ENCODE measurements around the gene DDIAS.

DDIAS gene

DNA sequence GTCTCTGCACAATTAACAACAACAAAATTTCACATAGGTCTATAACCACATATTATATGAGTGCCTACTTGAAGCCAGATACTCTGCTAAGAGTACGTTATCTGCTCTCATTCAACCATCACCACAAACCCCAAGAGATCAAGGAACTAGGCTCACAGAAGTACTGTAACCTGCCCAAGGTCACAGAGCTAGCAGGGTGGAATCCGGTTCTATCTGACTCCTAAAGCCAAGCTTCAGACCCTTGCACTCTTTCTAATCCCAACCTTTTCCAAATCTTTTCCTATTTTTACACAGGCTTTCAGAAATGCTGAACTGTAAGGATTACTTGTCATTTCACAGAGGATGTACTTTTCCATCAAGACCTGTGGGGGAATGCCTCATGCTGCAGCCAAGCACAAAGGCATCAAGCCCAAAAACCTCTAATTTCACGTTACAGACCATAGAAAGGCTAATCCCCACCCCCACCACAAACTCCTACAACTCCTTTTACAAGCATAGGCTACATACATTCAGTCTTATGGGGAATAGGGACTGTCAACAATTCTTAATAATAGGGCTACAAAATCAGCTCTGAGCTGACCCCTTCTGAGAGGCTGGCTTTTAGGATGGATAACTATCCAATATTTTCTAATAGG is 2.2 kb upstream of the DDIAS start:
- Histone ChIP-seq H3K27me3 (ENCODE audit: insufficient read depth, insufficient read length) (no peaks in the 10 kb centered on the region), H3K4me1 (ENCODE audit: insufficient read depth, insufficient read length) (no peaks in the 10 kb centered on the region), H3K4me3 (ENCODE audit: insufficient read length, low read depth) (peak overlapping the region; percentile 81), H3K9ac (ENCODE audit: insufficient read length, low read depth) (peak overlapping the region; percentile 88), H3K36me3 (ENCODE audit: insufficient read depth, insufficient read length, low read length) (no peaks in the 10 kb centered on the region), H3K9me3 (ENCODE audit: insufficient read depth, low read length) (no peaks in the 10 kb centered on the region)
- no peak for TF ChIP-seq ZNF274 (IDR thresholded peaks at IDR 0.05; ENCODE audit: low read depth, low read length)
- no peak for TF ChIP-seq SUZ12 (IDR thresholded peaks at IDR 0.05; ENCODE audit: extremely low read depth, insufficient read depth, insufficient read length)
- TF ChIP-seq YY1 (IDR thresholded peaks at IDR 0.05; ENCODE audit: insufficient read depth, insufficient read length) = no peak
- DNase-seq (ENCODE audit: low read depth, low spot score) = no peak

DNA sequence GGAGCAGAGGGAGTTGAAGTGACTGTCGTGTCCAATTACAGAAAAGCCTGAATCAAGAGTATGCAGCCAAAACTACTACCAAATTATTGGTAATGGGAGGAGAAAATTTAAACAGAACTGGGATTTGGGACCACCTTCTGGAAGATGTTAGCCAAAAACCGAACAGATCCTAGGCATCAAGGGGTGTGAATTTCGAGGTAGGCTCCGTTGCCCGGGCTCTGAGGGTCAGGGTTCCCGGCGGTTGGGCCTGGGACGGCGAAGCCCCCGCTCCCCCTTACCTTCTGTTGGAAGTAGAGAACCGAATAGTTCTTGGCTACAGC is 1.6 kb upstream of the DDIAS start:
- Histone ChIP-seq H3K36me3 (ENCODE audit: insufficient read depth, insufficient read length, low read length) (no peaks in the 10 kb centered on the region), H3K4me3 (ENCODE audit: insufficient read length, low read depth) (peak overlapping the region; percentile 81), H3K9ac (ENCODE audit: insufficient read length, low read depth) (peak overlapping the region; percentile 88), H3K9me3 (ENCODE audit: insufficient read depth, low read length) (no peaks in the 10 kb centered on the region), H3K27me3 (ENCODE audit: insufficient read depth, insufficient read length) (no peaks in the 10 kb centered on the region), H3K4me1 (ENCODE audit: insufficient read depth, insufficient read length) (no peaks in the 10 kb centered on the region)
- TF ChIP-seq YY1 (IDR thresholded peaks at IDR 0.05; ENCODE audit: insufficient read depth, insufficient read length) = no peak
- no peak for TF ChIP-seq ZNF274 (IDR thresholded peaks at IDR 0.05; ENCODE audit: low read depth, low read length)
- TF ChIP-seq SUZ12 (IDR thresholded peaks at IDR 0.05; ENCODE audit: extremely low read depth, insufficient read depth, insufficient read length) = no peak
- no peak for DNase-seq (ENCODE audit: low read depth, low spot score)

- no peaks in the 10 kb centered on the region for H3K4me1 ChIP-seq (ENCODE audit: insufficient read depth, insufficient read length)
- H3K27me3 ChIP-seq (ENCODE audit: insufficient read depth, insufficient read length) = no peaks in the 10 kb centered on the region
- peak within 1 kb of the TSS; percentile 88 for H3K9ac ChIP-seq (ENCODE audit: insufficient read length, low read depth)
- TF ChIP-seq YY1 (IDR thresholded peaks at IDR 0.05; ENCODE audit: insufficient read depth, insufficient read length) (no peak), SUZ12 (IDR thresholded peaks at IDR 0.05; ENCODE audit: extremely low read depth, insufficient read depth, insufficient read length) (no peak), ZNF274 (IDR thresholded peaks at IDR 0.05; ENCODE audit: low read depth, low read length) (no peak)
- peak; percentile 76 for DNase-seq (ENCODE audit: low read depth, low spot score)
- no peaks in the 10 kb centered on the region for H3K9me3 ChIP-seq (ENCODE audit: insufficient read depth, low read length)
- H3K36me3 ChIP-seq (ENCODE audit: insufficient read depth, insufficient read length, low read length) = no peaks in the 10 kb centered on the region
- peak within 1 kb of the TSS; percentile 81 for H3K4me3 ChIP-seq (ENCODE audit: insufficient read length, low read depth)
These were observed 1.0 kb upstream of the DDIAS start, which contains the start of gene PRCP for GRCh38 chr11:82900277-82901164. PRCP (minus strand) TSS chr11:82900430; CDS start chr11:82900402, 28 bp downstream.

GRCh38 chr11:82901922-82902485 is 468 bp downstream of the DDIAS start:
- Histone ChIP-seq H3K9ac (ENCODE audit: insufficient read length, low read depth) (peak overlapping the region; percentile 76), H3K36me3 (ENCODE audit: insufficient read depth, insufficient read length, low read length) (no peaks in the 10 kb centered on the region), H3K4me3 (ENCODE audit: insufficient read length, low read depth) (peak overlapping the region; percentile 81), H3K9me3 (ENCODE audit: insufficient read depth, low read length) (no peaks in the 10 kb centered on the region), H3K27me3 (ENCODE audit: insufficient read depth, insufficient read length) (no peaks in the 10 kb centered on the region), H3K4me1 (ENCODE audit: insufficient read depth, insufficient read length) (no peaks in the 10 kb centered on the region)
- TF ChIP-seq YY1 (IDR thresholded peaks at IDR 0.05; ENCODE audit: insufficient read depth, insufficient read length) = no peak
- TF ChIP-seq ZNF274 (IDR thresholded peaks at IDR 0.05; ENCODE audit: low read depth, low read length) = no peak
- TF ChIP-seq SUZ12 (IDR thresholded peaks at IDR 0.05; ENCODE audit: extremely low read depth, insufficient read depth, insufficient read length) = no peak
- no peak for DNase-seq (ENCODE audit: low read depth, low spot score)

DNA sequence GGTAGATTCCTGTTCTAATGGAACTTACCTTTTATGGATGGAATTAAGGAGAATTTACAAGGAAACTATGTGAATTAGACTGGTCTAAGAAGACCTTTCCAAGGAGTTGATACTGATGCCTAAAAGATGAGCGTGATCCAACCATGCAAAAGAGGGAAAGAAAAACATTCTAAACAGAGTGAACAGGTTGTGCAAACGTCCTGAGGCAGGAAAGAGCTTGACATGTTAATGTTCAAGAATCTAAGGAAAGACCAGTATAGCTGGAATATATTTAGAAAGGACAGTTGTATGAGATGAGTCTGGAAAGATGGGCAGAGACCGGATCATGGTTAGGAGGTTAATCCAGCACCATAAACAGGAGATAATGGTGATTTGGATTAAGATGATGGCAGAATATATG is 1.3 kb downstream of the DDIAS start:
- Histone ChIP-seq H3K27me3 (ENCODE audit: insufficient read depth, insufficient read length) (no peaks in the 10 kb centered on the region), H3K4me1 (ENCODE audit: insufficient read depth, insufficient read length) (no peaks in the 10 kb centered on the region), H3K9ac (ENCODE audit: insufficient read length, low read depth) (no peak overlapping the region), H3K36me3 (ENCODE audit: insufficient read depth, insufficient read length, low read length) (no peaks in the 10 kb centered on the region), H3K4me3 (ENCODE audit: insufficient read length, low read depth) (peak overlapping the region; percentile 81), H3K9me3 (ENCODE audit: insufficient read depth, low read length) (no peaks in the 10 kb centered on the region)
- no peak for TF ChIP-seq ZNF274 (IDR thresholded peaks at IDR 0.05; ENCODE audit: low read depth, low read length)
- TF ChIP-seq SUZ12 (IDR thresholded peaks at IDR 0.05; ENCODE audit: extremely low read depth, insufficient read depth, insufficient read length) = no peak
- TF ChIP-seq YY1 (IDR thresholded peaks at IDR 0.05; ENCODE audit: insufficient read depth, insufficient read length) = no peak
- DNase-seq (ENCODE audit: low read depth, low spot score) = no peak

DNA sequence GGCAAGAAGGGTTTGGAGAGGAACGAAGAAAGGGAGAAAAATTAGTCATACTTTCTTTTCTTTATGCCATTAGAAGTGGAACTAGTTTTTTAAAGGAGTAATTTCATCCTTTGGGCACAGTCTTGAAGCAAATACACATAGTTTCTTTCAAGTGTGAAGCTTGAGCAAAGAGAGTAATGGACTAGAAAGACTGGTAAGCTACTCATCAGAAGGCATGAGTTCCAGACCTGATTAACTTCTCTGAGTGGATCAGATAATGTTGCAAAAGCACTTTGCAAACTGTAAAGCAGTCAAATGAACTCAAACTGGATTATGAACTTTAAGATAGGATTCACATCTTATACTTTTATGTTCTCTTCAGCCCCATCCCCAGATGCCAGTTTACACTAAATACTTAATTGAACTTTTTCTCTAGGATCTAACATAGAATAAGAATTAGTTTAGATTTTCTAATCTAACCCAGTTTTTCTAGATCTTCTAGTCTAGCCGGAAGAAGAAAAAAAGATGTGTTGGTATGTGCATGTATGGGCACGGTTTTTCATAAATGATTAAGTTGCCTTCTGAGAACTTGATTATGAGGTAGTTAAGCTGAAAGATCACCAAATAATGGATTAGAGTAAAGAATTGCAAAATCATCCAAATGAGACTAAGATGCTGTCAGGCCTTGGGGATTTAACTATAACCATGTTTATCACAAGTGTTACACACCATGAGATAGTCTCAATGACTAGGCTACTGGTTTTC is 2.5 kb downstream of the DDIAS start:
- no peak overlapping the region for H3K9ac ChIP-seq (ENCODE audit: insufficient read length, low read depth)
- H3K4me1 ChIP-seq (ENCODE audit: insufficient read depth, insufficient read length) = no peaks in the 10 kb centered on the region
- H3K4me3 ChIP-seq (ENCODE audit: insufficient read length, low read depth) = no peak overlapping the region

More for the DNA sequence above, 2.5 kb downstream of the DDIAS start:
- no peaks in the 10 kb centered on the region for H3K36me3 ChIP-seq (ENCODE audit: insufficient read depth, insufficient read length, low read length)
- DNase-seq (ENCODE audit: low read depth, low spot score) = no peak
- H3K27me3 ChIP-seq (ENCODE audit: insufficient read depth, insufficient read length) = no peaks in the 10 kb centered on the region
- H3K9me3 ChIP-seq (ENCODE audit: insufficient read depth, low read length) = no peaks in the 10 kb centered on the region
- TF ChIP-seq ZNF274 (IDR thresholded peaks at IDR 0.05; ENCODE audit: low read depth, low read length) = no peak
- no peak for TF ChIP-seq SUZ12 (IDR thresholded peaks at IDR 0.05; ENCODE audit: extremely low read depth, insufficient read depth, insufficient read length)
- no peak for TF ChIP-seq YY1 (IDR thresholded peaks at IDR 0.05; ENCODE audit: insufficient read depth, insufficient read length)
